Lung (tissue), 12 donors: Measurements from ENCODE around the gene IGLL1. TPM values are rescaled to one million over a fixed set of nuclear protein-coding genes. Genes with fewer than 3 reads are reported as not detected.

Experiments used
- ATAC-seq: fragments of 200-7000 bp; cut with Tn5 transposase; one replicate; pipeline ENCODE4 v1.9.1; 2020; ENCODE audit warnings: moderate number of reproducible peaks; ENCODE audit not compliant: insufficient read depth, low FRiP score
- DNase-seq, 3 donors: peaks; one replicate each; pipeline ENCODE4 v3.0.0-alpha.2; 2013 to 2017
- H3K27ac ChIP-seq, 2 donors: one replicate each; pipeline ENCODE4 v1.5.1; 2013; ENCODE audit warnings: mild to moderate bottlenecking in 2 of 2, moderate library complexity in 2 of 2, control low read depth in 1 of 2, inconsistent platforms in 1 of 2, low read depth in 1 of 2, low read length in 1 of 2
- H3K27me3 ChIP-seq, 3 donors: one replicate each; pipeline ENCODE4 v1.5.1; 2013; ENCODE audit warnings: low read length in 2 of 3; ENCODE audit not compliant: control insufficient read depth in 3 of 3, insufficient read depth in 3 of 3
- H3K36me3 ChIP-seq, 4 donors: one replicate each; pipeline ENCODE4 v1.5.1; 2013; ENCODE audit warnings: low read length in 4 of 4, mild to moderate bottlenecking in 1 of 4, moderate library complexity in 1 of 4; ENCODE audit not compliant: control insufficient read depth in 4 of 4, insufficient read depth in 4 of 4
- H3K4me1 ChIP-seq, 5 donors: one replicate each; pipeline ENCODE4 v1.5.1; 2013; ENCODE audit warnings: low read length in 5 of 5, mild to moderate bottlenecking in 2 of 5, moderate library complexity in 1 of 5; ENCODE audit not compliant: control insufficient read depth in 5 of 5, insufficient read depth in 5 of 5
- H3K4me3 ChIP-seq: one replicate; pipeline ENCODE4 v1.5.1; 2013; ENCODE audit warnings: mild to moderate bottlenecking, control low read depth, moderate library complexity
- H3K9ac ChIP-seq, 2 donors: one replicate each; pipeline ENCODE4 v1.5.1; 2013; ENCODE audit warnings: low read length in 2 of 2, control low read depth in 1 of 2; ENCODE audit not compliant: insufficient read depth in 1 of 2
- H3K9me3 ChIP-seq, 4 donors: one replicate each; pipeline ENCODE4 v1.5.1; 2013; ENCODE audit warnings: low read length in 3 of 4, mild to moderate bottlenecking in 1 of 4, moderate library complexity in 1 of 4; ENCODE audit not compliant: control insufficient read depth in 4 of 4, insufficient read depth in 3 of 4
- WGBS, 2 donors: extraction: QIAGEN DNeasy Blood & Tissue Kit; methylation state at CpG; one replicate each; pipeline ENCODE4 v1.1.7; 2013; 5-methylcytosine and 5-hydroxymethylcytosine counted together
- polyA plus RNA-seq, 2 donors: library from polyadenylated mRNA; stranded (reverse); fragments of 200-250 nt; gene quantifications; one replicate each; pipeline ENCODE4 v1.2.1, GENCODE V29; 2013
- total RNA-seq, 2 donors: library from RNA; depleted of rRNA in 1 of 2; stranded (reverse); fragments of >200 nt in 1 of 2; gene quantifications; one replicate each; pipeline ENCODE4 v1.2.1, GENCODE V29; 2014 to 2021
- TF ChIP-seq, protein P1 (sequence below): IDR thresholded peaks from 2 replicates; pipeline ENCODE4 v1.5.1; 2012; ENCODE audit warnings: mild to moderate bottlenecking; ENCODE audit errors: control extremely low read depth, extremely low read depth
- donor health status: control.
- donor health status: control.
- donor health status: Bipolar disorder and iron deficiency.
- donor health status: healthy.
- donor health status: DM: yes; HTN: yes; CAD: no.

Gene IGLL1
- total and polyA plus RNA-seq, 4 donors: 0.16 to 0.28 TPM; not detected in 2

DNA sequence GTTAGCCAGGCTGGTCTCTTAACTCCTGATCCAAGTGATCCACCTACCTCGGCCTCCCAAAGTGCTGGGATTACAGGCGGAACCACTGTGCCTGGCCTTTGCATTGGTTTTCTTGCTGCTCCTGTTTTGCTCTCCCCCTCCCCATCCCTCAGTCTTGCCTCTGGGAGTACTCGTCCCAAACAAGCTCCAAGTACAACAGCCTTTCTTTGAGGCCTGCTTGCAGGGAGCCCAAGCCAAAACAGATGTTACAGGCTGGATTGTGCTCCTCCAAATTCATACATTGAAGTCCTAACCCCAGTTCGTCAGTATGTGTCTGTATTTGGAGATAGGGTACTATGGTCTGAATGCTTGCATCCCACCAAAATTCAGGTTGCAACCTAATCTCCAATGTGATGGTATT lies 8.6 kb downstream of the IGLL1 start:
- Histone ChIP-seq H3K4me1 (no peaks in the 10 kb centered on the region), H3K9me3 (peaks cover 0 to 2% (median 0%) of the 10 kb centered on the region in 4 donors), H3K27ac (no peak overlapping the region), H3K4me3 (no peak overlapping the region), H3K36me3 (no peaks in the 10 kb centered on the region), H3K27me3 (no peaks in the 10 kb centered on the region), H3K9ac (no peak overlapping the region)
- DNase-seq (no peak), ATAC-seq (no peak)
- TF ChIP-seq, protein P1, sequence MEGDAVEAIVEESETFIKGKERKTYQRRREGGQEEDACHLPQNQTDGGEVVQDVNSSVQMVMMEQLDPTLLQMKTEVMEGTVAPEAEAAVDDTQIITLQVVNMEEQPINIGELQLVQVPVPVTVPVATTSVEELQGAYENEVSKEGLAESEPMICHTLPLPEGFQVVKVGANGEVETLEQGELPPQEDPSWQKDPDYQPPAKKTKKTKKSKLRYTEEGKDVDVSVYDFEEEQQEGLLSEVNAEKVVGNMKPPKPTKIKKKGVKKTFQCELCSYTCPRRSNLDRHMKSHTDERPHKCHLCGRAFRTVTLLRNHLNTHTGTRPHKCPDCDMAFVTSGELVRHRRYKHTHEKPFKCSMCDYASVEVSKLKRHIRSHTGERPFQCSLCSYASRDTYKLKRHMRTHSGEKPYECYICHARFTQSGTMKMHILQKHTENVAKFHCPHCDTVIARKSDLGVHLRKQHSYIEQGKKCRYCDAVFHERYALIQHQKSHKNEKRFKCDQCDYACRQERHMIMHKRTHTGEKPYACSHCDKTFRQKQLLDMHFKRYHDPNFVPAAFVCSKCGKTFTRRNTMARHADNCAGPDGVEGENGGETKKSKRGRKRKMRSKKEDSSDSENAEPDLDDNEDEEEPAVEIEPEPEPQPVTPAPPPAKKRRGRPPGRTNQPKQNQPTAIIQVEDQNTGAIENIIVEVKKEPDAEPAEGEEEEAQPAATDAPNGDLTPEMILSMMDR: no peak
- 83 to 87% methylated on average over 4 of the region's 4 CpGs for WGBS, 2 donors

DNA sequence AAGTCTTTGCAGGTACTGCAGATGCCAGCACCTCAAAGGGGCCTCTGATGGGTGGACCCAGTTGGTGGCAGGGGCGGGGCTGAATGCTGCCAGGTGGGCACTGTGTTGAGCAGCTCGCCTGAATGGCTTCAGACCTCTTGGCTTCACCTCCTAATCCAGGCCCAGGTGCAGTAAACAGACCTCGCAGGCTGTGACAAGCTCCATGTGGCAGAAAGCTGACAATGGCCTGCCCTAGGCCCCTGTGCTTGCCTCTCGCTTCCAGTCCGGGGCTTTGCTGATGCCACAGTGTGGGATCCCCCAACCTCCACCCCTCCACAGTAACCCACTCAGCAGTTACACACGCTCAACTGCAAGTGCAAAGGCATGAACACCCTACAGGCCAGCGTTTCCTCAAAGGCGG lies 9.4 kb downstream of the IGLL1 start:
- H3K4me3 ChIP-seq: no peak overlapping the region
- peaks cover 0 to 5% (median 2%) of the 10 kb centered on the region in 5 donors for H3K4me1 ChIP-seq
- TF ChIP-seq, protein P1: no peak
- H3K27ac ChIP-seq: no peak overlapping the region
- H3K9ac ChIP-seq: no peak overlapping the region
- H3K36me3 ChIP-seq: no peaks in the 10 kb centered on the region
- no peaks in the 10 kb centered on the region for H3K27me3 ChIP-seq
- no peak for DNase-seq
- H3K9me3 ChIP-seq: peaks cover 0 to 2% (median 0%) of the 10 kb centered on the region in 4 donors
- WGBS, 2 donors: 76 to 88% methylated on average over 8 of the region's 8 CpGs
- no peak for ATAC-seq

DNA sequence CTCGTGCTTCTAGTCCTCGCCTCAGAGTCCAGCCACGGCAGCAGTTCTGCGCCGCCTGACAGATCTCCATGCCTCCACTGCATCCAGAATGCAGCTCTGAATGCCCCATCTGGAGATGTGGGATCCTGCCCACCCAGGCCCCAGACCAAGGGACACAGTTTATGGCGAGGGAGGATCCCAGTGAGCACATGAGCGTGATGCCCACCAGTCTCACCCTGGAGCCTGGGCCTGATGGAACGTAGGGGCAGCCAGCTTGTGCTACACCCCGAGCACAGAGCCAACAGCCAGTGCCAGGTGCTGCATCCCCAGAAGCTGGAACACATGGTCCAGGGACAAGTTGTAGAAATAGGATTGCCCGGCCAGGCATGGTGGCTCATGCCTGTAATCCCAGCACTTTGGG lies 10.4 kb downstream of the IGLL1 start:
- WGBS, 2 donors: 95 to 96% methylated on average over 10 of the region's 10 CpGs
- TF ChIP-seq, protein P1: no peak

DNA sequence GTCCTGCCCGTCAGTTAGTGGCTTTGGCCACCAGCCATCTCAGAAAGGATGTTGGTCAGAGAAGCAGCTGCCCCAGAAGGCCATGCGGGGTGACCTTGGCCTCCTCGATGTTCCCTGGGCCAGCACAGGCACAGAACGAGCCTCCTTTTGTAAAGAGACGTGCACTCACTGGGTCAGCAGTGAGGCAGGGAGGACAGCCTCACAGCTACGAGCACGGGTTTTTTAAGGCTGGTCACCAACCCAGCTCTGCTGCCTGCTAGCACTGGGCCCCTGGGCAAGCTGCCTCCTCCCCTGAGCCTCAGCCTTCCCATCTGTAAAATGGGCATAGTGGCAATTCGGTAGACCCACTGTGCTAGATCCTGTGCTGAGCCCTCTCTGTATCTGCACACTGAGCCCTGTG lies 10.8 kb downstream of the IGLL1 start:
- DNase-seq: no peak
- no peak for ATAC-seq
- Histone ChIP-seq H3K27ac (no peak overlapping the region), H3K4me3 (no peak overlapping the region), H3K27me3 (no peaks in the 10 kb centered on the region), H3K9me3 (peaks cover 0 to 2% (median 0%) of the 10 kb centered on the region in 4 donors), H3K36me3 (no peaks in the 10 kb centered on the region), H3K4me1 (peaks cover 0 to 9% (median 5%) of the 10 kb centered on the region in 5 donors), H3K9ac (no peak overlapping the region)
- WGBS, 2 donors: 77 to 81% methylated on average over 8 of the region's 8 CpGs
- TF ChIP-seq, protein P1: no peak

More for the DNA sequence above, 10.4 kb downstream of the IGLL1 start:
- H3K4me3 ChIP-seq: no peak overlapping the region
- no peak for ATAC-seq
- peaks cover 0 to 9% (median 5%) of the 10 kb centered on the region in 5 donors for H3K4me1 ChIP-seq
- no peaks in the 10 kb centered on the region for H3K27me3 ChIP-seq
- peaks cover 0 to 2% (median 0%) of the 10 kb centered on the region in 4 donors for H3K9me3 ChIP-seq
- no peaks in the 10 kb centered on the region for H3K36me3 ChIP-seq
- H3K9ac ChIP-seq: no peak overlapping the region
- H3K27ac ChIP-seq: no peak overlapping the region
- no peak for DNase-seq
